NOMO-1 treated with DMSO at 0.1 percent for 48 hours (cell line): ENCODE results near the gene NECAP2.
"Not testable (repeated sequence)": the region's sequence is repeated elsewhere in the genome, so short reads cannot be mapped to it uniquely, and the experiment has no call there.

Experiments
- DNase-seq: peaks from one replicate; lab custom pipeline; 2025; ENCODE audit not compliant: unreplicated experiment; lab: John Stamatoyannopoulos, UW

Gene NECAP2

GRCh38 chr1:16456151-16456550 is 15.6 kb downstream of the NECAP2 start:
- DNase-seq = not testable (repeated sequence)

- no peak for DNase-seq
These were observed 18.3 kb downstream of the NECAP2 start for GRCh38 chr1:16458831-16459230.

GRCh38 chr1:16459352-16459925 is 18.9 kb downstream of the NECAP2 start:
- no peak for DNase-seq

GRCh38 chr1:16461681-16462080 is 21.2 kb downstream of the NECAP2 start:
- DNase-seq = no peak

- no peak for DNase-seq
These were observed 22.3 kb downstream of the NECAP2 start for GRCh38 chr1:16462773-16463330.

- no peak for DNase-seq
These were observed 24.5 kb downstream of the NECAP2 start for GRCh38 chr1:16464917-16465625.

GRCh38 chr1:16468558-16468957 is 28.0 kb downstream of the NECAP2 start:
- DNase-seq = no peak

GRCh38 chr1:16474166-16474800 is 33.8 kb downstream of the NECAP2 start:
- DNase-seq = no peak

GRCh38 chr1:16474891-16475290 is 34.4 kb downstream of the NECAP2 start:
- DNase-seq = not testable (repeated sequence)

GRCh38 chr1:16475771-16476770 is 35.5 kb downstream of the NECAP2 start:
- DNase-seq = not testable (repeated sequence)

- DNase-seq = no peak
These were observed 37.6 kb downstream of the NECAP2 start for GRCh38 chr1:16478091-16478490.

GRCh38 chr1:16483146-16483545 is 42.6 kb downstream of the NECAP2 start:
- DNase-seq = not testable (repeated sequence)

GRCh38 chr1:16483639-16484500 is 43.3 kb downstream of the NECAP2 start:
- DNase-seq = not testable (repeated sequence)

- no peak for DNase-seq
These were observed 43.9 kb downstream of the NECAP2 start for GRCh38 chr1:16484501-16484835.

GRCh38 chr1:16484931-16485330 is 44.4 kb downstream of the NECAP2 start:
- no peak for DNase-seq

GRCh38 chr1:16486316-16486715 is 45.8 kb downstream of the NECAP2 start:
- DNase-seq = not testable (repeated sequence)

GRCh38 chr1:16487011-16487410 is 46.5 kb downstream of the NECAP2 start:
- not testable (repeated sequence) for DNase-seq

- not testable (repeated sequence) for DNase-seq
These were observed 48.8 kb downstream of the NECAP2 start for GRCh38 chr1:16489195-16489880.

GRCh38 chr1:16491056-16491675 is 50.6 kb downstream of the NECAP2 start:
- DNase-seq = no peak
